GM21390 (cell line): Measurements from ENCODE around the gene EPO.
A peak's percentile ranks its signal among the peaks of the same experiment; 100 is the strongest.

Experiments
- ATAC-seq: cut with Tn5 transposase; IDR thresholded peaks from one replicate; pipeline ENCODE4 v1.9.1; 2021; ENCODE audit not compliant: unreplicated experiment

The EPO gene

GRCh38 chr7:100682991-100683658, 37.1 kb upstream of the EPO start:
- no peak for ATAC-seq

GRCh38 chr7:100683659-100684533, 36.4 kb upstream of the EPO start:
- ATAC-seq: no peak

GRCh38 chr7:100684534-100685042, 35.7 kb upstream of the EPO start:
- no peak for ATAC-seq

- ATAC-seq: no peak
Measured at GRCh38 chr7:100685049-100685605, 35.1 kb upstream of the EPO start.

GRCh38 chr7:100685631-100686145, 34.6 kb upstream of the EPO start:
- ATAC-seq: no peak

GRCh38 chr7:100686201-100686821, 34.0 kb upstream of the EPO start:
- ATAC-seq: no peak

- ATAC-seq: no peak
Measured at GRCh38 chr7:100686822-100687211, 33.5 kb upstream of the EPO start.

GRCh38 chr7:100687261-100687660, 33.0 kb upstream of the EPO start:
- ATAC-seq: no peak

- no peak for ATAC-seq
Measured at GRCh38 chr7:100687751-100688300, 32.4 kb upstream of the EPO start.

- no peak for ATAC-seq
Measured at GRCh38 chr7:100688326-100688860, 31.9 kb upstream of the EPO start.

- no peak for ATAC-seq
Measured at GRCh38 chr7:100689230-100690135, 30.8 kb upstream of the EPO start.

GRCh38 chr7:100691676-100692577, 28.3 kb upstream of the EPO start:
- ATAC-seq: no peak

- no peak for ATAC-seq
Measured at GRCh38 chr7:100692578-100692961, 27.7 kb upstream of the EPO start.

- peak; percentile 36 for ATAC-seq
Measured at GRCh38 chr7:100693312-100694097, 26.8 kb upstream of the EPO start.

GRCh38 chr7:100694098-100694745, 26.0 kb upstream of the EPO start, which contains the start of gene GIGYF1:
Gene GIGYF1, minus strand, starts transcription at chr7:100694250. Its CDS starts 6,012 bp downstream, at chr7:100688238.
- ATAC-seq: peak; percentile 40

- ATAC-seq: no peak
Measured at GRCh38 chr7:100696123-100696521, 24.1 kb upstream of the EPO start.

- no peak for ATAC-seq
Measured at GRCh38 chr7:100699018-100699417, 21.2 kb upstream of the EPO start.
